Prostate gland (tissue), 2 donors: Measurements from ENCODE around the gene PHF21B. TPM values are rescaled to one million over a fixed set of nuclear protein-coding genes. Genes with fewer than 3 reads are reported as not detected.

Experiments used
- DNase-seq: peaks from one replicate; pipeline ENCODE4 v3.0.0-alpha.2; 2019; ENCODE audit warnings: low spot score
- H3K27ac ChIP-seq, 2 donors: fragments of 200-600 bp; sonication (generic); 2 replicates each; pipeline ENCODE4 v1.5.1; 2017 to 2019
- H3K27me3 ChIP-seq: fragments of 200-600 bp; sonication (generic); replicated peaks from 2 replicates; pipeline ENCODE4 v1.5.1; 2019; ENCODE audit not compliant: insufficient read depth
- H3K36me3 ChIP-seq, 2 donors: fragments of 200-600 bp; sonication (generic); 1 replicate in 1 of 2; 2 replicates in 1 of 2; pipeline versions ENCODE4 v1.5.1 to v1.8.1; 2017 to 2019
- H3K4me1 ChIP-seq: fragments of 200-600 bp; sonication (generic); replicated peaks from 2 replicates; pipeline ENCODE4 v1.5.1; 2019
- H3K4me3 ChIP-seq, 2 donors: fragments of 200-600 bp; sonication (generic); 2 replicates each; pipeline ENCODE4 v1.5.1; 2017 to 2019
- H3K9me3 ChIP-seq: fragments of 200-600 bp; sonication (generic); 2 replicates; pipeline ENCODE4 v1.5.1; 2017
- POLR2A ChIP-seq: fragments of 450-650 bp; IDR thresholded peaks from one replicate; pipeline ENCODE4 v1.6.1; 2016; ENCODE audit warnings: antibody characterized with exemption, mild to moderate bottlenecking
- POLR2AphosphoS5 ChIP-seq: sonication (generic); formaldehyde crosslinking; IDR thresholded peaks from one replicate; pipeline ENCODE4 v1.6.1; 2017; ENCODE audit warnings: antibody characterized with exemption
- WGBS: methylation state at CpG from one replicate; pipeline ENCODE4 v1.1.5; 2018; 5-methylcytosine and 5-hydroxymethylcytosine counted together
- intact Hi-C: fragments of 100-400 bp; cut with DNase I; formaldehyde crosslinking; loops from one replicate; pipeline ENCODE4 v1.14.2; 2022
- total RNA-seq, 2 donors: library from RNA; depleted of rRNA; stranded (reverse); fragments of >200 nt; gene quantifications; one replicate each; pipeline ENCODE4 v1.1.0, GENCODE V29; 2016
- TF ChIP-seq, protein P1 (sequence below), 4 experiments: fragments of 200-600 bp in 2 of 4; fragments of 450-650 bp in 2 of 4; sonication (generic) in 2 of 4; IDR thresholded peaks; 1 replicate in 3 of 4; 2 replicates in 1 of 4; pipeline ENCODE4 v1.5.1; 2016 to 2019; ENCODE audit warnings: antibody characterized with exemption in 4 of 4, mild to moderate bottlenecking in 2 of 4, moderate library complexity in 2 of 4

Gene PHF21B
- total RNA-seq, 2 donors from 2014 or later = 9.7 to 27.3 TPM

DNA sequence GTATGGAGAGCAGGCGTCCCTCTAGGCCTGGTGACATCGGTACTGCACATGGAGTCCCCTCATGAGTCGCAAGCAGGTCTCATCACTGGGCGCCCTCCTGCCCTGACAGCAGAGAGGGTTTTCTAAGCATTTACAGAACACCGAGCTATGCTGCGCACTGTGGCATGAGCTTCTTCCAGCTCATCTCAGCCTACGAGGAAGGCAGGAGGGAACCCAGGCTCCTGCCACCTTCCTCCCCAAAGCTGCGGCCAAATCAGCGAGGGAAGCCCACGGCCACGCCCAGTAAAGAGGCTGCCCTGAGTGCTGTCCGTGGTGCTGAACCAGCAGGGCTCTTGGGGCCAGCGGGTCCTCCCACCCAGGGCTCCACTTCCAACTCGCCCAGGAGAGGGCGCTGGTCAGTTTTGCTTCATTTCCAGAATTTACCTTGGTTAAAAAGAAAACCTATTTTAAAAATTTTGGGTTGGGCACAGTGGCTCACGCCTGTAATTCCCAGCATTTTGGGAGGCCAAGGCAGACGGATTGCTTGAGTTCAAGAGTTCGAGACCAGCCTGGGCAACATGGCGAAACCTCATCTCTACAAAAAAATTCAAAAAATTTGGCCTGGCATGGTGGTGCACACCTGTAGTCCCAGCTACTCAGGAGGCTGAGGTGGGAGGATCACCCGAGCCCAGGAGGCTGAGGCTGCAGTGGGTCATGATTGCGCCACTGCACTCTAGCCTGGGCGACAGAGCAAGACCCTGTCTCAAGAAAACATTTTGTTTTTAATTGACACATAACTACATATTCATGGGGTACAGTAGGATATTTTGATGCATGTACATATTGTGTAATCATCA lies 34.2 kb downstream of the PHF21B start:
- DNase-seq = peak; percentile 87
- 30% methylated on average over 19 of the region's 22 CpGs for WGBS
- TF ChIP-seq POLR2AphosphoS5 = peak; percentile 77
- no peak for TF ChIP-seq POLR2A
- TF ChIP-seq, protein P1, sequence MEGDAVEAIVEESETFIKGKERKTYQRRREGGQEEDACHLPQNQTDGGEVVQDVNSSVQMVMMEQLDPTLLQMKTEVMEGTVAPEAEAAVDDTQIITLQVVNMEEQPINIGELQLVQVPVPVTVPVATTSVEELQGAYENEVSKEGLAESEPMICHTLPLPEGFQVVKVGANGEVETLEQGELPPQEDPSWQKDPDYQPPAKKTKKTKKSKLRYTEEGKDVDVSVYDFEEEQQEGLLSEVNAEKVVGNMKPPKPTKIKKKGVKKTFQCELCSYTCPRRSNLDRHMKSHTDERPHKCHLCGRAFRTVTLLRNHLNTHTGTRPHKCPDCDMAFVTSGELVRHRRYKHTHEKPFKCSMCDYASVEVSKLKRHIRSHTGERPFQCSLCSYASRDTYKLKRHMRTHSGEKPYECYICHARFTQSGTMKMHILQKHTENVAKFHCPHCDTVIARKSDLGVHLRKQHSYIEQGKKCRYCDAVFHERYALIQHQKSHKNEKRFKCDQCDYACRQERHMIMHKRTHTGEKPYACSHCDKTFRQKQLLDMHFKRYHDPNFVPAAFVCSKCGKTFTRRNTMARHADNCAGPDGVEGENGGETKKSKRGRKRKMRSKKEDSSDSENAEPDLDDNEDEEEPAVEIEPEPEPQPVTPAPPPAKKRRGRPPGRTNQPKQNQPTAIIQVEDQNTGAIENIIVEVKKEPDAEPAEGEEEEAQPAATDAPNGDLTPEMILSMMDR (IDR thresholded peaks at IDR 0.05) = peak; percentile 14 to 83 (median 82)

DNA sequence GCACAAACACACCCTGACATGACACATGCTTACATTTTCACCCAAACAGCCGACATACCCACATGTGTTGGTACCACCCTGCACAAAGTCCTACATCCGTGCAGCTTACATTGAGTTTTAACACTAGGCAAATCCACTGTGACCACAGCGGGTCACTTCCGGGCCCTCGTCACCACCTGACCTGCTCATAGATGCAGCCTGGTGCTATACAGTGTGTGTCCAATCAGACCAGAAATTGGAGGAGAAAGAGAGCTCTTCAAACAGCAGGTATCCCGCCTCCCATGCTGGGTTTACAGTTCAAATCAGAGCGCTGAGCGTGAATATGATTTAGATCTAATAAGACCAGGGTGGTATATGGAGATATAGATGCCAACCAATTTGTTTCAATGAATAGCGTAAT lies 35.4 kb downstream of the PHF21B start:
- no peaks in the 10 kb centered on the region for H3K9me3 ChIP-seq
- intact Hi-C loops = no loop called here
- no peak for TF ChIP-seq POLR2A
- TF ChIP-seq, protein P1 (IDR thresholded peaks at IDR 0.05) = no peak
- no peak for TF ChIP-seq POLR2AphosphoS5
- DNase-seq = no peak
- H3K27ac ChIP-seq = no peak overlapping the region
- H3K36me3 ChIP-seq = no peaks in the 10 kb centered on the region
- H3K4me3 ChIP-seq = no peak overlapping the region
- WGBS = 94% methylated on average over 9 of the region's 9 CpGs
- H3K4me1 ChIP-seq = no peaks in the 10 kb centered on the region
- no peaks in the 10 kb centered on the region for H3K27me3 ChIP-seq

More for the DNA sequence above, 34.2 kb downstream of the PHF21B start:
- Histone ChIP-seq H3K9me3 (no peaks in the 10 kb centered on the region), H3K36me3 (no peaks in the 10 kb centered on the region), H3K4me3 (no peak overlapping the region), H3K27ac (no peak overlapping the region), H3K4me1 (no peaks in the 10 kb centered on the region), H3K27me3 (no peaks in the 10 kb centered on the region)
- intact Hi-C loops = no loop called here

DNA sequence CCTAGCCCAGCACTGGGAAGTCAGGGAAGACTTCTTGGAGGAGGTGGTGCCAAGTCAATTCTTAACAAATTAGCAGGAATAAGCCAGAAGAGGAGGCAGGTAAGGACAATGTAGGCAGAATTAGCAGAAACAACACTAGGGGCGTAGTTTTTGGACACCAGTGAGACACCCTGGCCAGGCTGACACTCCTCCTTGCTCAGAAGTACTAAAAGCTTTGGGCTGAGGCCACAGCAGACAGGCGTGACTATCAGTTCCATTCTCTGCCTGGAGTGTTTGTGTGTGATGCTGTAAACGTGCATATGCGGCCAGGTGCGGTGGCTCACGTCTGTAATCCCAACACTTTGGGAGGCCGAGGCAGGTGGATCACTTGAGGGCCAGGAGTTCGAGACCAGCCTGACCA lies 36.0 kb downstream of the PHF21B start:
- no peaks in the 10 kb centered on the region for H3K4me1 ChIP-seq
- no peak overlapping the region for H3K4me3 ChIP-seq
- TF ChIP-seq, protein P1 (IDR thresholded peaks at IDR 0.05) = no peak
- TF ChIP-seq POLR2A (no peak), POLR2AphosphoS5 (no peak)
- H3K36me3 ChIP-seq = no peaks in the 10 kb centered on the region
- H3K27me3 ChIP-seq = no peaks in the 10 kb centered on the region
- no peak for DNase-seq
- no peak overlapping the region for H3K27ac ChIP-seq
- 85% methylated on average over 8 of the region's 8 CpGs for WGBS
- H3K9me3 ChIP-seq = no peaks in the 10 kb centered on the region
- intact Hi-C loops = no loop called here

DNA sequence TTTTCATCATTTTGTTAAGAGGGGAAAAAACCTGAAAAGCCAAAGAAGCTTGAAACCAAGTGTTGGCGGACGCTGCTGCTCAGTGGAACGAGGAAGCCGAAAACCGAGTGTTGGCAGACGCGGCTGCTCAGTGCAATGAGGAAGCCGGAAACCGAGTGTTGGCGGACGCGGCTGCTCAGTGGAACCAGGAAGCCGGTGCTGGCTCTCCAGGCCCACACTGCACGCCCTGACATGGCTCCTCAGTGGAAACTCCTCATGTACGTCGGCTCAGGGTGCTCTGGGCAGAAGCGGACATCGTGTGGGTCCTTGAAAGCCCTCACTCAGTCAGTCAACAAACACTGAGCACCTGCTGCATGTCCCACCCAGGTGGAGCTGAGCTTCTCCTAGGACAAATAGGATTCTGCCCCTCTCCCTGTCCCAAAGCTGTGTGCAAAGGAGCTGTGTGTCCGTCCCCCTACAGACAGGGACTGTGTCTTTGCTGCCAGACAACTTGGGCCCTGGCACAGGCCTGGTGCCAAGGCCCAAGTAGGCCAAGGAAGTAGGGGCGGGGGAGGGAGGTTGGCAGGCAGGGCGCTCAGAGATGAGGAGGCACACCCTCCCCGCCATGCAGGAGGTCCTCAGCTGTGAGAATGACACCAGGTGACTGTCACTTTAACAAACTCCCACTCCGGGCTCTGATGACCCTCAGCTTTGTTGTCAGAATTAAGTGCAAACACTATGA lies 37.3 kb downstream of the PHF21B start:
- no peak overlapping the region for H3K4me3 ChIP-seq
- 59% methylated on average over 23 of the region's 23 CpGs for WGBS
- no peaks in the 10 kb centered on the region for H3K4me1 ChIP-seq
- H3K36me3 ChIP-seq = no peaks in the 10 kb centered on the region
- no peaks in the 10 kb centered on the region for H3K27me3 ChIP-seq
- TF ChIP-seq POLR2AphosphoS5 = peak; percentile 31
- TF ChIP-seq, protein P1 (IDR thresholded peaks at IDR 0.05) = no peak
- no peaks in the 10 kb centered on the region for H3K9me3 ChIP-seq
- intact Hi-C loops = no loop called here
- H3K27ac ChIP-seq = peak overlapping the region; percentile 16 to 48
- DNase-seq = peak; percentile 68
